Thyroid gland (tissue), 4 donors: ENCODE results near the gene SLCO2B1.

Experiments used
- POLR2A ChIP-seq, 2 donors: fragments of 450-650 bp; IDR thresholded peaks; one replicate each; pipeline ENCODE4 v1.6.1; 2017; ENCODE audit warnings: antibody characterized with exemption in 2 of 2, mild to moderate bottlenecking in 2 of 2, moderate library complexity in 1 of 2
- TF ChIP-seq, protein P1 (sequence below), 6 experiments: fragments of 200-600 bp in 3 of 6; fragments of 450-650 bp in 3 of 6; sonication (generic) in 3 of 6; IDR thresholded peaks; one replicate each; pipeline ENCODE4 v1.5.1; 2016 to 2019; ENCODE audit warnings: antibody characterized with exemption in 6 of 6, mild to moderate bottlenecking in 2 of 6, inconsistent platforms in 1 of 6, moderate library complexity in 1 of 6

DNA sequence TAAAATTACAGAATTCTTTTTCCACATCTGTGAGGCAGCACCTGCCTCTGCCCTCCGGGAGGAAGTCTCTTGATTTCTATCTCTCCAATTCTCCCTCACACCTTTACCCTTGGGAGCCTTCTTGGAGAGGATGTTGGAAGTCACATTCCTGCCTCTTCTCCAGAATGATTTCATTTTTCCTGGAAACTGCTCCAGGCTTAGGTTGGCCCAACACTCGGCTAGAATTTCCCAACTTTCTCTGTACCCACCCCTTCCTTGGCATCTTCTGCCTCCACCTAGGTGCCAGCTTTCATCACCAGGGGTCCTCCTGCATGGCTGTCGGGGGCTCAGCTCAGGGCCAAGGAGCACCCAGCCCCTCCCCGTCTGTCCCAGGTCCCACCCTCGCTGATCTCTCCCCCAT is 43.2 kb downstream of the SLCO2B1 start:
- TF ChIP-seq POLR2A (IDR thresholded peaks at IDR 0.05): no peak
- TF ChIP-seq, protein P1, sequence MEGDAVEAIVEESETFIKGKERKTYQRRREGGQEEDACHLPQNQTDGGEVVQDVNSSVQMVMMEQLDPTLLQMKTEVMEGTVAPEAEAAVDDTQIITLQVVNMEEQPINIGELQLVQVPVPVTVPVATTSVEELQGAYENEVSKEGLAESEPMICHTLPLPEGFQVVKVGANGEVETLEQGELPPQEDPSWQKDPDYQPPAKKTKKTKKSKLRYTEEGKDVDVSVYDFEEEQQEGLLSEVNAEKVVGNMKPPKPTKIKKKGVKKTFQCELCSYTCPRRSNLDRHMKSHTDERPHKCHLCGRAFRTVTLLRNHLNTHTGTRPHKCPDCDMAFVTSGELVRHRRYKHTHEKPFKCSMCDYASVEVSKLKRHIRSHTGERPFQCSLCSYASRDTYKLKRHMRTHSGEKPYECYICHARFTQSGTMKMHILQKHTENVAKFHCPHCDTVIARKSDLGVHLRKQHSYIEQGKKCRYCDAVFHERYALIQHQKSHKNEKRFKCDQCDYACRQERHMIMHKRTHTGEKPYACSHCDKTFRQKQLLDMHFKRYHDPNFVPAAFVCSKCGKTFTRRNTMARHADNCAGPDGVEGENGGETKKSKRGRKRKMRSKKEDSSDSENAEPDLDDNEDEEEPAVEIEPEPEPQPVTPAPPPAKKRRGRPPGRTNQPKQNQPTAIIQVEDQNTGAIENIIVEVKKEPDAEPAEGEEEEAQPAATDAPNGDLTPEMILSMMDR (IDR thresholded peaks at IDR 0.05): no peak
